Astrocyte (in vitro differentiated cells and primary cell): Measurements from ENCODE around the gene NEMP2. TPM values are rescaled to one million over a fixed set of nuclear protein-coding genes. Genes with fewer than 3 reads are reported as not detected.

Experiments used
- DNase-seq: peaks from one replicate; pipeline ENCODE4 v3.0.0-alpha.2; 2010; ENCODE audit warnings: low read depth
- FAIRE-seq: peaks from 2 replicates; lab custom pipeline; 2011; peaks lifted over from hg19 to GRCh38; lab: Jason Lieb, UNC
- H2AFZ ChIP-seq: 2 replicates; pipeline ENCODE4 v1.6.0; 2012; ENCODE audit warnings: low read depth, low read length, inconsistent platforms
- H3K27ac ChIP-seq: 2 replicates; pipeline ENCODE4 v1.5.1; 2011; ENCODE audit warnings: low read depth, low read length, inconsistent platforms
- H3K27me3 ChIP-seq: 2 replicates; pipeline ENCODE4 v1.6.0; 2011; ENCODE audit warnings: low read length, inconsistent platforms; ENCODE audit not compliant: insufficient read depth
- H3K36me3 ChIP-seq: 2 replicates; pipeline ENCODE4 v1.5.1; 2011; ENCODE audit warnings: low read length, inconsistent platforms; ENCODE audit not compliant: insufficient read depth
- H3K4me1 ChIP-seq: 2 replicates; pipeline ENCODE4 v1.5.1; 2011; ENCODE audit warnings: low read length, inconsistent platforms; ENCODE audit not compliant: insufficient read depth
- H3K4me2 ChIP-seq: 2 replicates; pipeline ENCODE4 v1.6.0; 2012; ENCODE audit warnings: low read length, inconsistent platforms
- H3K4me3 ChIP-seq: 2 replicates; pipeline ENCODE4 v1.5.1; 2011; ENCODE audit warnings: low read depth, mild to moderate bottlenecking, low read length, inconsistent platforms; ENCODE audit not compliant: insufficient read depth
- H3K79me2 ChIP-seq: 2 replicates; pipeline ENCODE4 v1.6.0; 2012; ENCODE audit warnings: mild to moderate bottlenecking, low read length, inconsistent platforms; ENCODE audit not compliant: insufficient read depth
- H3K9ac ChIP-seq: 2 replicates; pipeline ENCODE4 v1.6.0; 2012; ENCODE audit warnings: mild to moderate bottlenecking, low read length, inconsistent platforms
- H3K9me3 ChIP-seq: 2 replicates; pipeline ENCODE4 v1.5.1; 2012; ENCODE audit warnings: low read depth, mild to moderate bottlenecking, low read length, inconsistent platforms; ENCODE audit not compliant: insufficient read depth
- H4K20me1 ChIP-seq: 2 replicates; pipeline ENCODE4 v1.6.0; 2012; ENCODE audit warnings: low read length, inconsistent platforms; ENCODE audit not compliant: insufficient read depth
- H3K27ac Mint-ChIP-seq: one replicate; pipeline ENCODE4 v1.8.0; 2021; ENCODE audit warnings: mild to moderate bottlenecking, mixed read lengths; ENCODE audit not compliant: unreplicated experiment
- H3K27me3 Mint-ChIP-seq: one replicate; pipeline ENCODE4 v1.8.0; 2021; ENCODE audit warnings: low read depth, mixed read lengths; ENCODE audit not compliant: unreplicated experiment
- H3K36me3 Mint-ChIP-seq: one replicate; pipeline ENCODE4 v1.8.0; 2021; ENCODE audit warnings: low read depth, mixed read lengths; ENCODE audit not compliant: unreplicated experiment
- H3K4me1 Mint-ChIP-seq: one replicate; pipeline ENCODE4 v1.8.0; 2021; ENCODE audit warnings: low read depth, mixed read lengths; ENCODE audit not compliant: unreplicated experiment
- H3K4me3 Mint-ChIP-seq: one replicate; pipeline ENCODE4 v1.8.0; 2021; ENCODE audit warnings: mild to moderate bottlenecking, moderate library complexity, mixed read lengths; ENCODE audit not compliant: unreplicated experiment
- H3K9me3 Mint-ChIP-seq: one replicate; pipeline ENCODE4 v1.8.0; 2021; ENCODE audit warnings: mild to moderate bottlenecking, mixed read lengths; ENCODE audit not compliant: unreplicated experiment
- CTCF ChIP-seq: IDR thresholded peaks from 2 replicates; pipeline ENCODE4 v1.5.1; 2011; ENCODE audit warnings: low read depth, mild to moderate bottlenecking, inconsistent platforms, low read length, moderate library complexity; ENCODE audit not compliant: insufficient read depth
- EZH2 ChIP-seq: IDR thresholded peaks from 2 replicates; pipeline ENCODE4 v1.6.1; 2012; ENCODE audit warnings: mild to moderate bottlenecking, low read length, inconsistent platforms; ENCODE audit not compliant: insufficient read depth
- total RNA-seq: library from RNA; stranded (reverse); gene quantifications from 2 replicates; pipeline ENCODE4 v1.2.1, GENCODE V29; 2021

Gene NEMP2
- total RNA-seq, 1 donor from 2014 or later: 2.7 TPM

GRCh38 chr2:190462611-190463010, 71.9 kb downstream of the NEMP2 start:
- Histone ChIP-seq H3K9ac (no peak overlapping the region), H3K4me1 (peaks cover 3% of the 10 kb centered on the region), H3K27ac (no peak overlapping the region), H3K79me2 (no peaks in the 10 kb centered on the region), H3K4me3 (no peak overlapping the region), H3K9me3 (no peaks in the 10 kb centered on the region), H3K36me3 (no peaks in the 10 kb centered on the region), H2AFZ (no peak overlapping the region), H3K4me2 (no peak overlapping the region), H4K20me1 (no peaks in the 10 kb centered on the region), H3K27me3 (no peaks in the 10 kb centered on the region)
- no peaks in the 10 kb centered on the region for H3K4me1 Mint-ChIP-seq
- DNase-seq (no peak), FAIRE-seq (no peak)
- TF ChIP-seq EZH2: no peak
- H3K27me3 Mint-ChIP-seq: no peaks in the 10 kb centered on the region
- H3K27ac Mint-ChIP-seq: no peak overlapping the region
- H3K9me3 Mint-ChIP-seq: no peaks in the 10 kb centered on the region
- H3K4me3 Mint-ChIP-seq: no peak overlapping the region
- no peaks in the 10 kb centered on the region for H3K36me3 Mint-ChIP-seq

- no peak overlapping the region for H3K4me2 ChIP-seq
- Mint-ChIP-seq H3K4me3 (no peak overlapping the region), H3K9me3 (no peaks in the 10 kb centered on the region), H3K27me3 (no peaks in the 10 kb centered on the region), H3K4me1 (no peaks in the 10 kb centered on the region), H3K36me3 (no peaks in the 10 kb centered on the region), H3K27ac (no peak overlapping the region)
- H3K27ac ChIP-seq: no peak overlapping the region
- H3K4me3 ChIP-seq: no peak overlapping the region
- H4K20me1 ChIP-seq: no peaks in the 10 kb centered on the region
- no peaks in the 10 kb centered on the region for H3K4me1 ChIP-seq
- H3K79me2 ChIP-seq: no peaks in the 10 kb centered on the region
- H3K36me3 ChIP-seq: no peaks in the 10 kb centered on the region
- no peaks in the 10 kb centered on the region for H3K9me3 ChIP-seq
- H2AFZ ChIP-seq: no peak overlapping the region
- H3K9ac ChIP-seq: no peak overlapping the region
- TF ChIP-seq EZH2 (no peak), CTCF (no peak)
- H3K27me3 ChIP-seq: no peaks in the 10 kb centered on the region
- DNase-seq: no peak
- no peak for FAIRE-seq
Measured at GRCh38 chr2:190462181-190462580, 72.3 kb downstream of the NEMP2 start.

DNA sequence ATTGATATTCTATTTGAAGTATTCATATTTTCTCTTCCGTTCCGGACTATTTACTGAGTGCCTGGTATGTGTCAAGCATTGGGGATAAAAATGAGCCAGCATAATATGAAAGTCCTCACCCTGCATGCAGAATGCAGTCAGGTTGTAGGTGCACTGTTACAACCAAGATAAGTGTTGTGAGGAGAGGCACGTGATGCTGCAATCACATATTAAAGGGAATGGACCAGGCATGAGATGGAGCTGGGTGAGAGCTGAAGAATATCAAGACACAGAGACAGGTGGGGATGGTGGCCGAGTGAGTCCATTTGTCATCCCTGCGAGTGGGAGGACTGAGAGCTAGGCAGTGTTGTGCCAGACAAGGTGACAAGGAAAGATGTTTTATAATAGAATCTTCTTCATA, 74.0 kb downstream of the NEMP2 start:
- no peak for FAIRE-seq
- no peaks in the 10 kb centered on the region for H3K27me3 Mint-ChIP-seq
- no peak overlapping the region for H3K9ac ChIP-seq

More for the DNA sequence above, 74.0 kb downstream of the NEMP2 start:
- TF ChIP-seq EZH2 (no peak), CTCF (no peak)
- no peaks in the 10 kb centered on the region for H3K4me1 Mint-ChIP-seq
- Histone ChIP-seq H3K27me3 (no peaks in the 10 kb centered on the region), H3K4me1 (no peaks in the 10 kb centered on the region), H3K4me3 (no peak overlapping the region), H2AFZ (no peak overlapping the region), H4K20me1 (no peaks in the 10 kb centered on the region), H3K27ac (no peak overlapping the region), H3K79me2 (no peaks in the 10 kb centered on the region), H3K4me2 (no peak overlapping the region), H3K9me3 (no peaks in the 10 kb centered on the region), H3K36me3 (no peaks in the 10 kb centered on the region)
- no peak overlapping the region for H3K27ac Mint-ChIP-seq
- no peaks in the 10 kb centered on the region for H3K9me3 Mint-ChIP-seq
- H3K4me3 Mint-ChIP-seq: no peak overlapping the region
- DNase-seq: no peak
- H3K36me3 Mint-ChIP-seq: no peaks in the 10 kb centered on the region
